Adipocyte (in vitro differentiated cells): Measurements from ENCODE around the gene RFX3.

Experiments used
- DNase-seq: peaks from one replicate; pipeline ENCODE4 v3.0.0-alpha.2; 2015; ENCODE audit warnings: low read depth
- H3K27me3 ChIP-seq: replicated peaks from 2 replicates; pipeline ENCODE4 v1.7.0; 2013; ENCODE audit warnings: mild to moderate bottlenecking, low read length, moderate library complexity; ENCODE audit not compliant: control insufficient read depth, insufficient read depth
- H3K36me3 ChIP-seq: 2 replicates; pipeline ENCODE4 v1.7.0; 2013; ENCODE audit warnings: low read length, mild to moderate bottlenecking, moderate library complexity; ENCODE audit not compliant: control insufficient read depth, insufficient read depth, severe bottlenecking
- H3K4me1 ChIP-seq: 2 replicates; pipeline ENCODE4 v1.7.0; 2013; ENCODE audit warnings: mild to moderate bottlenecking, low read length, moderate library complexity; ENCODE audit not compliant: control insufficient read depth, insufficient read depth
- H3K4me3 ChIP-seq: 2 replicates; pipeline ENCODE4 v1.7.0; 2013; ENCODE audit warnings: mild to moderate bottlenecking, low read length, moderate library complexity
- H3K9ac ChIP-seq: 2 replicates; pipeline ENCODE4 v1.7.0; 2013; ENCODE audit warnings: mild to moderate bottlenecking, low read length, moderate library complexity
- H3K9me3 ChIP-seq: 2 replicates; pipeline ENCODE4 v1.7.0; 2013; ENCODE audit warnings: mild to moderate bottlenecking, low read length, moderate library complexity; ENCODE audit not compliant: control insufficient read depth

The RFX3 gene

DNA sequence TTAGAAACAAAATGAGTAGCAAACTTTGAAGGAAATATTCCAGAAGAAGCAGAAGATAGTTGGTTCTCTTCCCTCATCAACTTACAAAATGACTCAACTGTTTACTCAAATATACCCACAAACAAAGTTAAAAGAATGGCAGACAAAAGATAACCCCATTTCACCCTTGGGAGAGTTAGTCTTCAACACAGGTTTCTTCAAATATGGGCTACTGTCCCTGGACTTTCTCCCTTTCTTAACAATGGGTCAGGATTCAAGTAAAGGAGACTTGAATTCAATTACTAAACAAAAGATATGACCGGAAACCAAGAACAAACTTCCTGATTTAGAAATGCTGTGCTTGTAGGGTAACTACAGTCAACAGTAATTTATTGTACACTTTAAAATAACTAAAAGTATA is 14.2 kb downstream of the RFX3 start:
- Histone ChIP-seq H3K36me3 (no peaks in the 10 kb centered on the region), H3K4me3 (no peak overlapping the region), H3K9ac (no peak overlapping the region), H3K9me3 (no peaks in the 10 kb centered on the region), H3K27me3 (no peaks in the 10 kb centered on the region), H3K4me1 (no peaks in the 10 kb centered on the region)
- DNase-seq: no peak

DNA sequence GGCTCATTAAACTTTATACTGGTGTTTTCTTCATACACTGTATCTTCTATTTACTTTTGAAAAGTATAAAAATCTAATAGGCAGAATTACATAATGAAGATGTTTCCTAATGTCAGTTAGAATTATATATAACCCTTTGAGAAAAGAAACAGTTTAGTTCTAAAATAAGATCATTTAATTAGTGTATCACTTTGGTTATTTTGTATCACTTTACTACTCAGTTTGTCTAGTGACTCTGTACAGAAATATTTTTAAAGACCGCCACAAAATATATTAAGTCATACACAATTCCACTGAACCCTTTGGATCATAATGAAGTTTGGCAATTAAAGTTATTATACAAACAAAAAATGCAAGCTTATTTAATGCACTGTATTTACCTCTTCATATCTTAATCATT is 15.0 kb downstream of the RFX3 start:
- Histone ChIP-seq H3K4me3 (no peak overlapping the region), H3K9ac (no peak overlapping the region), H3K4me1 (no peaks in the 10 kb centered on the region), H3K36me3 (no peaks in the 10 kb centered on the region), H3K9me3 (no peaks in the 10 kb centered on the region), H3K27me3 (no peaks in the 10 kb centered on the region)
- no peak for DNase-seq

DNA sequence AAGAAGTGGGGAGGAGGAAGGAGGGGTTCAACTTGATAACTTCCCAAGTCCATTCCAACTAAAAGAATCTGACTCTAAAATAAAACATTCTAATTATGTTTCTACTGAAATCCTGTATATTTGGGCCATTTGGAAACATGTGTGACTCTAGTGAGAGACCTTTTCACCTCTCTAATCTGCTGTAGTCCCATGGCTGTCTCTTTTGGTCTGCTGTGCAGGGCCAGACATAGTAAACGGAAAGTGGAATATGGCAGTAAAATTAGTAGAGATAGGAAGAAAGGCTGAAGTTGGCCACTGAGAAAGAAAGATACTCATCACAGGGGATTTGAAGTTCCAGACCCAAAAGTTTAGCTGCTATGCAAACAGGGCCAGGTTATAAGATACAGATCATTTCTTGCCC is 15.9 kb downstream of the RFX3 start:
- DNase-seq: no peak
- H3K4me1 ChIP-seq: no peaks in the 10 kb centered on the region
- H3K9me3 ChIP-seq: no peaks in the 10 kb centered on the region
- H3K36me3 ChIP-seq: no peaks in the 10 kb centered on the region
- H3K9ac ChIP-seq: no peak overlapping the region
- H3K27me3 ChIP-seq: no peaks in the 10 kb centered on the region
- no peak overlapping the region for H3K4me3 ChIP-seq

DNA sequence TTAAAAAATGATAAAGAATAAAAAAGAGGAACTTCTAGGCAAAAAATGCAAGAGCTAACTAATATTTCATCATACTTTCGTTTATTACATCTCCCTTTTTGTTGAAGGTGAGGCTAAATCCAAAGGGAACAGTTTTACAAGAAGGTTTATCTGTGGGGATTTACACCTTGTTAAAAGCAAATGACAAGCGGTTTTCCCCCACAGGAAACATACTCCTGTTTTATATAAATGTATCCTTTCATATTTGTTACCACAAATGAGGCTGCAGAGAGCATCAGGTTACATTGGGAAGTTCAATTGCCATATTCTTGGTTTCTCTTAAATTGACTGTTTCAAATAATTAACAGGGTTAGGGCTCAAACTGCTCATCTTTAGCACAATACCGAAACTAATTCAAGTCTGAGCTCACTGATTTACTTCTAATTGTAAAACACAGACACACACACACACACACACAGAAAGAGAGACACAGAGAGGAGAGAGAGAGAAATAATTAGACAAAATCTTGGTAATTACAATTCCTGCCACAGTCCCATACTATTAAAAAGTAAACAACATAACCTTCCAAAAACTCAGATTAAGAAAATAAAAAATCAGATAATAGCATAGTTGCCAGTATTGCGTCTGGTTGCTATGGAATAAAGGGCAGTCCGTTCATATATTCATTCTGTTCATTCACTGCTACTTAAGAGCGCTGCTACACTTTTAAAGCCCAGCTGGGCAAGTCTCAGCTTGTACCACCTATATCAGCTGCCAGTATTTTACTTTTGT is 17.1 kb downstream of the RFX3 start:
- no peaks in the 10 kb centered on the region for H3K4me1 ChIP-seq
- H3K27me3 ChIP-seq: no peaks in the 10 kb centered on the region
- H3K36me3 ChIP-seq: no peaks in the 10 kb centered on the region
- no peak overlapping the region for H3K4me3 ChIP-seq
- H3K9ac ChIP-seq: no peak overlapping the region
- DNase-seq: peak; percentile 29
- H3K9me3 ChIP-seq: no peaks in the 10 kb centered on the region

DNA sequence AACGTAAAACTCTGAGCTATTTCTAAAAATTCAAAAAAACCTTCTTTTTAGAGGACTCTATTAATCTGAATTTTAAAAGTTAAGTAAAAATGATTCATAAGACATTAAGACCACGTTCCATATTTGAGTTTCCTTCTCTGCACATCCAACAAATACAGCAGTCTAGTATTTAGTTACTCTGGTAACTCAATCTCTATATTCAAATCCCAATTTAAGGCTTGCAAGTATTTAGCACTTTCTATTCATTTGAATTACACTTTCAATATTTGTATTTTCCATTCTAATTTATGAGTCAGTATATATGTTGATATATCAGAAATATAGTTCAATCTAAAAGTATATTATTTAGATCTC is 17.7 kb downstream of the RFX3 start:
- H3K27me3 ChIP-seq: no peaks in the 10 kb centered on the region

DNA sequence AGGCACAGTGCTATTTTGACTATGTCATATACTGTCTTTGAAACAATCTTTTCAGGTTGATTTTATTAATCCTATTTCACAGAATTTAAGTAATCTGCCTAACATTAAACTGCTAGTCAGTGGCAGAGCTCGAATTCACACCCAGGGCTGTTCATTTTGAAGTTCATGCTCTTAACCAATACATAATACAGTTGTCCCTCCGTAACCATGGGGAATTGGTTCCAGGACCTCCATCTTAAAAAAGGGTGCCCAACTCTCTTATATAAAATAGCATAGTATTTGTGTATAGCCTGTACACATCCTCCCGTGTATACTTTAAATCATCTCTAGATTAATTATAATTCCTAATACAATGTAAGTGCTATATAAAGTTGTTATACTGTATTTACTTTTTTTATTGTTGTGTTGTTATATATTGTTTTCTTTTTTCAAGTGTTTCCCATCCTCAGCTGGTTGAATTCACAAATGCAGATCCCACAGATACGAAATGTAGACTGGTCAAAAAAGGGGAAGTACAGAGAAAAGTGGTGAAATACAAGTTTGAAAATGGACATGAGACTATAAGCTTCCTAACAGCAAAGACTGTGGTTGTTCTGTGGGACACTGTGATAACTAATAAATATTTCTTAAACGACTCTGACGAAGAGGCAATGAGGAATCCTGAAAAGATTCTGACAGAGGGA is 18.3 kb downstream of the RFX3 start:
- Histone ChIP-seq H3K4me1 (no peaks in the 10 kb centered on the region), H3K36me3 (no peaks in the 10 kb centered on the region), H3K9ac (no peak overlapping the region), H3K27me3 (no peaks in the 10 kb centered on the region), H3K4me3 (no peak overlapping the region), H3K9me3 (no peaks in the 10 kb centered on the region)
- DNase-seq: no peak

More for the DNA sequence above, 17.7 kb downstream of the RFX3 start:
- Histone ChIP-seq H3K4me3 (no peak overlapping the region), H3K9me3 (no peaks in the 10 kb centered on the region), H3K9ac (no peak overlapping the region), H3K4me1 (no peaks in the 10 kb centered on the region), H3K36me3 (no peaks in the 10 kb centered on the region)
- DNase-seq: no peak

DNA sequence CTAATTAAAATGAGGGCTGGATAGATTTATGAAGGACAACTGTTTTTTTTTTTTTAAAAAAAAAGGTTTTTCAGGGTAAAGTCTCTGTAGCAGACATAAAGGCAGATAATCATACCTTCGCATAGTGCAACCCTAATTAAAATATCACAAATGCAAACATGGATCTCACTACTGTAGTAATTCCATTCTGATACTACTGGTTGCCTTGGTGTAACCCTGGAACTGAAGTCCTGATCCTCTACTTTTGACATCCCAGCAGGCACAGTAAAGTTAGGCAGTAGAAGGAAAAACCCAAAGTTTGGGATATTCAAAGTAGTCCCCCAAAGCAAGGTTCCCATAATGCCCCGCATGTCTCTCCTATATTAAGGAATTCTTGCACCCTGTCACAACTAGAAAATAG is 19.6 kb downstream of the RFX3 start:
- no peaks in the 10 kb centered on the region for H3K4me1 ChIP-seq
- H3K27me3 ChIP-seq: no peaks in the 10 kb centered on the region
- no peak overlapping the region for H3K4me3 ChIP-seq
- no peak for DNase-seq
- no peak overlapping the region for H3K9ac ChIP-seq
- no peaks in the 10 kb centered on the region for H3K9me3 ChIP-seq
- H3K36me3 ChIP-seq: no peaks in the 10 kb centered on the region

DNA sequence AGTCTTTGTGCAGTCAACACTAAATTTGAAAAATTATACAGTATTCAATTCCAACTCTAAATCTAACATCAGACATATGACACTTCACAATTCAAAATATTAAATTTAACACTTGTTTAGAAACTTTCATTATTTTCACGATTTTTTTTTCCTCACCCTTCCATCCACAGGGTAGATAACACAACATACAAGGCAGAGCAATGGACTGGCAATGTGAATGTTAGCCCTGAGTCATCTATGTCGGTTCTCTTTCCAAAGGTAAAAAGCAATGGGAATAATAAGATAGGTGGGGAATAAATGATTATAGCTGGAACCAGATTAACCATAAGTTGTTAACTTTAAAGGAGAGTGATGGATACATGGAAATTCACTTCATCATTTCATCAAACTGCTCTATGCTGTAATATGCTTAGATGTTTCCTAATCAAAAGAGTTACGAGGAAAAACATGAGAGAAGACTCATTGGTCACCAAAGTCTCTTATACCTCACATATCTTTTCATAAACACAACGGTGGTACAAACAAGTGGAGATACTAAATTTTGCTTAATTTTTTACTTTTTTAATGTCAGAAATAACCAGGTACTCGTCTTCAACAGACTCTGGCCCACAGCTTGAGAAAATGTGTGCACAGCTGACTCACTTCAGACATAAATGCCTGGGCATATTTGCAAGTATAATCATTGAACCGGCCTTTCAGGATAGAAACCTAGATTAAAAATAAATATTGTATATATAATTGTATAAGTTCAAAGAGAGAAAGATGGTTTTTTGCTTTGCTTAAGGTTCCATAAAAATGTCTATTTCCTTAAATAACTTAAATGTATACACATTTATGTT is 23.0 kb downstream of the RFX3 start:
- peak; percentile 39 for DNase-seq
- Histone ChIP-seq H3K4me3 (no peak overlapping the region), H3K36me3 (no peaks in the 10 kb centered on the region), H3K9ac (no peak overlapping the region), H3K4me1 (no peaks in the 10 kb centered on the region), H3K9me3 (no peaks in the 10 kb centered on the region), H3K27me3 (no peaks in the 10 kb centered on the region)

DNA sequence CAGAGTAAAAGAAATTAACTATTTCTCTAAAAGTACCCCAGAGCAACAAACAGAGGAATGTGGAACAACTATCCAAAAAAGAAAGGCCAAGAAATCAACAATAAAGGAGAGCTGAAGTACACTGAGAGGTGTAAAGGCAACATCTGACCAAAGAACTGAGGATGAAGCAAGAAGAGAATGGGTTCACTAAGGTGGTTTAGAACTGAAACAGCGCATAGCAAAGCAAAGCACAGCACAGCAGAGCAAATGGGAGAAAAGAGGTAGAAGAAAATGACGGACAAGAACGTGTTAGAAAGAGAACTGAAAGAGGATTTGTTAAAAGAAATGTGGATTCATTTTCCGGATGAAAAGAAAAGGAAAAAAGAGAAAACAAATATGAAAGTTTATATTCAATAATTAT is 25.8 kb downstream of the RFX3 start:
- Histone ChIP-seq H3K9me3 (no peaks in the 10 kb centered on the region), H3K27me3 (no peaks in the 10 kb centered on the region), H3K9ac (no peak overlapping the region), H3K4me1 (no peaks in the 10 kb centered on the region), H3K36me3 (no peaks in the 10 kb centered on the region), H3K4me3 (no peak overlapping the region)
- no peak for DNase-seq

DNA sequence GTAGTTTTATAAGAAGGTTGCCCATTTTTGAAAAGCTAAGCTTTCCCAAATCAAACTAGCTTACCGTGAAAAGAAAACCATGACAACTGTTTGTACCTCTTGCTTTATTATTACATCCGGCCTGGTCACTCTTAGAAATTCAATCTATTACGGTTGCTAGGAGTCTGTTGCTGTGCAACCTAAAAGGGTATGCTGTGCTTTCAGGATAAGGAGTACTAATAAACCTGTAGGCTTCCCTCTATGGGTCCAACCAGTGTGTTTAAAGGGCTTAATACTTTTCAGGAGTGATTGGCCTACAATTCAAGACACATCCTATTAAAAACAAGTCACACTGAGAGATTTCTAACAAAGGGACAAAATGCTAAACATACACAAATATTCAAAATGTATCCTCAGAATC is 27.1 kb downstream of the RFX3 start:
- Histone ChIP-seq H3K27me3 (no peaks in the 10 kb centered on the region), H3K9ac (no peak overlapping the region), H3K36me3 (no peaks in the 10 kb centered on the region), H3K9me3 (no peaks in the 10 kb centered on the region), H3K4me1 (no peaks in the 10 kb centered on the region), H3K4me3 (no peak overlapping the region)
- no peak for DNase-seq

DNA sequence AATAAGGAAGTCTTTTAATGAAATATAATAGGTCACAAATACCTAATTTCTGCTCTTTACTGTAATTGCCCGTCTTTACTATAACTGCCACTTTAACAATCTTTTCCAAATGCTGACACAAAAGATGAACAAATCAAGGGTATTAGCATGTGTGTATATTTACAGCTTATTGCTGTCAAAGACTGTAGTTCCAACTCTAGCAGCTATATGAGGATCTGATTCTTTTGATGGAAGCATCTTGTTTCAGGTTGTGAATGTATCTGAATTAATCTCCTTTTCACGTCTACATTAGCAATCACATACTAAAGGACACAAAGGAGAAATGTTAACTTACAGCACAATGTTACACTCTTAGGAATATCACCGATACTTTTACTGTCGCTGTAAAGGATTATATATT is 27.9 kb downstream of the RFX3 start:
- Histone ChIP-seq H3K9me3 (no peaks in the 10 kb centered on the region), H3K36me3 (no peaks in the 10 kb centered on the region), H3K4me3 (no peak overlapping the region), H3K9ac (no peak overlapping the region), H3K27me3 (no peaks in the 10 kb centered on the region), H3K4me1 (no peaks in the 10 kb centered on the region)
- no peak for DNase-seq
